B cell (primary cell): ENCODE data around the gene EEA1. TPM values are rescaled to one million over a fixed set of nuclear protein-coding genes. Genes with fewer than 3 reads are reported as not detected.

Experiments used
- ATAC-seq: fragments of 200-7000 bp; cut with Tn5 transposase; one replicate; pipeline ENCODE4 v1.10.0; 2021; ENCODE audit warnings: low read depth, mild to moderate bottlenecking, moderate number of reproducible peaks, moderate library complexity
- CTCF ChIA-PET: fragments of 350-600 bp; sonication (Branson Sonifier 250); formaldehyde crosslinking; loops from one replicate; lab custom pipeline; 2021; ENCODE audit warnings: antibody characterized with exemption, inconsistent platforms; lab: Charles Lee
- POLR2A ChIA-PET: fragments of 350-600 bp; sonication (Branson Sonifier 250); formaldehyde crosslinking; loops from one replicate; lab custom pipeline; 2021; ENCODE audit warnings: antibody characterized with exemption; lab: Charles Lee
- DNase-seq: peaks from one replicate; pipeline ENCODE4 v3.0.0; 2013
- H2AFZ ChIP-seq: 2 replicates; pipeline ENCODE4 v1.6.1; 2012; ENCODE audit warnings: mild to moderate bottlenecking, low read depth, low read length; ENCODE audit not compliant: insufficient read depth, poor library complexity, severe bottlenecking
- H3K27ac ChIP-seq, 2 donors: 1 replicate in 1 of 2; 2 replicates in 1 of 2; pipeline ENCODE4 v1.5.1; 2012 to 2013; ENCODE audit warnings: low read length in 2 of 2, mild to moderate bottlenecking in 2 of 2, moderate library complexity in 1 of 2
- H3K27me3 ChIP-seq, 4 experiments: fragments of 200-600 bp in 1 of 4; sonication (generic) in 1 of 4; replicated peaks in 1 of 4; 1 replicate in 2 of 4; 2 replicates in 2 of 4; pipeline versions ENCODE4 v1.6.1 to v1.7.0; 2013 to 2016; ENCODE audit warnings: low read length in 3 of 4, mild to moderate bottlenecking in 2 of 4, mixed read lengths in 1 of 4, moderate library complexity in 1 of 4; ENCODE audit not compliant: insufficient read depth in 4 of 4, control insufficient read depth in 3 of 4; ENCODE audit errors: control extremely low read depth in 1 of 4
- H3K36me3 ChIP-seq, 2 experiments: replicated peaks in 1 of 2; 1 replicate in 1 of 2; 2 replicates in 1 of 2; pipeline versions ENCODE4 v1.6.1 to v1.7.1; 2013; ENCODE audit warnings: low read length in 1 of 2; ENCODE audit not compliant: insufficient read depth in 2 of 2, control insufficient read depth in 1 of 2; ENCODE audit errors: control extremely low read depth in 1 of 2, extremely low read depth in 1 of 2
- H3K4me1 ChIP-seq, 2 donors: fragments of 200-600 bp in 1 of 2; sonication (generic) in 1 of 2; 1 replicate in 1 of 2; 2 replicates in 1 of 2; pipeline versions ENCODE4 v1.5.1 to v1.6.1; 2013 to 2017; ENCODE audit warnings: low read length in 2 of 2; ENCODE audit not compliant: control insufficient read depth in 2 of 2, insufficient read depth in 2 of 2
- H3K4me2 ChIP-seq: replicated peaks from 2 replicates; pipeline ENCODE3; 2012; ENCODE audit warnings: mild to moderate bottlenecking, low read depth, low read length; ENCODE audit not compliant: poor library complexity, severe bottlenecking
- H3K4me3 ChIP-seq, 5 experiments: fragments of 200-600 bp in 1 of 5; sonication (generic) in 1 of 5; 1 replicate in 3 of 5; 2 replicates in 2 of 5; pipeline versions ENCODE4 v1.5.1 to v1.7.0; 2011 to 2016; ENCODE audit warnings: low read length in 4 of 5, mild to moderate bottlenecking in 4 of 5, low read depth in 2 of 5, control low read depth in 1 of 5, moderate library complexity in 1 of 5; ENCODE audit not compliant: insufficient read depth in 1 of 5; ENCODE audit errors: control extremely low read depth in 1 of 5, extremely low read depth in 1 of 5
- H3K79me2 ChIP-seq: fragments of 200-600 bp; sonication (generic); one replicate; pipeline ENCODE4 v1.6.0; 2016; ENCODE audit warnings: low read length; ENCODE audit not compliant: control insufficient read depth, insufficient read depth
- H3K9ac ChIP-seq: fragments of 200-600 bp; sonication (generic); 2 replicates; pipeline ENCODE4 v1.6.1; 2017; ENCODE audit warnings: mild to moderate bottlenecking, low read length, moderate library complexity
- H3K9me3 ChIP-seq, 3 donors: one replicate each; pipeline versions ENCODE4 v1.6.1 to v1.7.1; 2013; ENCODE audit warnings: low read length in 2 of 3; ENCODE audit not compliant: control insufficient read depth in 2 of 3, insufficient read depth in 1 of 3; ENCODE audit errors: control extremely low read depth in 1 of 3
- H4K20me1 ChIP-seq: 2 replicates; pipeline ENCODE4 v1.6.0; 2012; ENCODE audit warnings: mild to moderate bottlenecking, low read length; ENCODE audit not compliant: insufficient read depth, control insufficient read depth, poor library complexity, severe bottlenecking
- H3K27ac Mint-ChIP-seq: one replicate; pipeline ENCODE4 v1.8.0; 2021; ENCODE audit warnings: mixed read lengths
- H3K27me3 Mint-ChIP-seq: one replicate; pipeline ENCODE4 v1.8.0; 2021; ENCODE audit warnings: mixed read lengths
- H3K4me1 Mint-ChIP-seq: one replicate; pipeline ENCODE4 v1.8.0; 2021; ENCODE audit warnings: mixed read lengths
- H3K4me3 Mint-ChIP-seq: one replicate; pipeline ENCODE4 v1.8.0; 2021; ENCODE audit warnings: mixed read lengths
- H3K9me3 Mint-ChIP-seq: one replicate; pipeline ENCODE4 v1.8.0; 2022; ENCODE audit warnings: mixed read lengths; ENCODE audit not compliant: insufficient read depth
- CTCF ChIP-seq: fragments of 200-600 bp; IDR thresholded peaks from one replicate; pipeline ENCODE4 v1.8.0; 2022; ENCODE audit warnings: antibody characterized with exemption, mild to moderate bottlenecking
- EZH2 ChIP-seq: IDR thresholded peaks from 2 replicates; pipeline ENCODE4 v1.6.1; 2012; ENCODE audit warnings: borderline replicate concordance, low read depth, mild to moderate bottlenecking, moderate library complexity, low read length; ENCODE audit not compliant: insufficient read depth, poor library complexity, severe bottlenecking
- WGBS: methylation state at CpG from one replicate; pipeline ENCODE4 v1.1.5; 2013; ENCODE audit warnings: missing lambda C conversion rate; ENCODE audit not compliant: insufficient coverage; 5-methylcytosine and 5-hydroxymethylcytosine counted together
- intact Hi-C: fragments of 100-400 bp; cut with micrococcal nuclease; formaldehyde crosslinking; loops from one replicate; pipeline ENCODE4 v1.10.0; 2022
- polyA plus RNA-seq: library from polyadenylated mRNA; depleted of rRNA; stranded (reverse); fragments of >200 nt; gene quantifications from 2 replicates; pipeline ENCODE4 v1.2.3, GENCODE V29; 2012
- total RNA-seq, 2 donors: library from RNA; stranded (reverse); fragments of 120-200 nt in 1 of 2; gene quantifications; 1 replicate in 1 of 2; 2 replicates in 1 of 2; pipeline versions ENCODE4 v1.2.3 to v1.2.4, GENCODE V29; 2013 to 2022

The EEA1 gene
- total and polyA plus RNA-seq, 2 donors (not counting 1 experiment from before 2014, with no cell fraction given): 1.8 to 26.3 TPM

GRCh38 chr12:92886131-92886530 lies 43.0 kb downstream of the EEA1 start:
- TF ChIP-seq EZH2: no peak
- TF ChIP-seq CTCF: no peak
- Histone ChIP-seq H2AFZ (no peak overlapping the region), H3K36me3 (peaks cover 0 to 29% of the 10 kb centered on the region in 2 experiments), H3K9ac (no peak overlapping the region), H3K27me3 (no peaks in the 10 kb centered on the region), H3K79me2 (peaks cover 16% of the 10 kb centered on the region), H3K4me1 (no peaks in the 10 kb centered on the region), H3K4me2 (no peak overlapping the region), H3K4me3 (no peak overlapping the region), H4K20me1 (no peaks in the 10 kb centered on the region), H3K9me3 (no peaks in the 10 kb centered on the region), H3K27ac (no peak overlapping the region)
- ATAC-seq (no peak), DNase-seq (no peak)
- Mint-ChIP-seq H3K4me1 (no peaks in the 10 kb centered on the region), H3K27me3 (no peaks in the 10 kb centered on the region), H3K4me3 (no peak overlapping the region), H3K9me3 (no peaks in the 10 kb centered on the region), H3K27ac (no peak overlapping the region)
- intact Hi-C loops: no loop called here
- WGBS: no CpG with 5 or more reads among the region's 2 CpGs
- ChIA-PET POLR2A (no interaction called here), CTCF (no interaction called here)

GRCh38 chr12:92879698-92880322 lies 49.3 kb downstream of the EEA1 start:
- Mint-ChIP-seq H3K27ac (no peak overlapping the region), H3K4me3 (no peak overlapping the region), H3K9me3 (no peaks in the 10 kb centered on the region), H3K4me1 (peaks cover 4% of the 10 kb centered on the region), H3K27me3 (no peaks in the 10 kb centered on the region)
- no peak for DNase-seq
- TF ChIP-seq EZH2: no peak
- no peak for TF ChIP-seq CTCF
- Histone ChIP-seq H3K4me2 (no peak overlapping the region), H3K27ac (no peak overlapping the region), H3K79me2 (peaks cover 32% of the 10 kb centered on the region), H3K9ac (no peak overlapping the region), H3K4me3 (no peak overlapping the region), H4K20me1 (peaks cover 11% of the 10 kb centered on the region), H3K27me3 (no peaks in the 10 kb centered on the region), H3K4me1 (no peaks in the 10 kb centered on the region), H3K9me3 (no peaks in the 10 kb centered on the region), H2AFZ (no peak overlapping the region), H3K36me3 (peaks cover 3 to 18% of the 10 kb centered on the region in 2 experiments)
- intact Hi-C loops: no loop called here
- 100% methylated on average over 1 of the region's 2 CpGs for WGBS
- CTCF ChIA-PET: no interaction called here
- no peak for ATAC-seq
- POLR2A ChIA-PET: no interaction called here
